IMR-90 (cell line): ENCODE data around the gene ZSWIM3. TPM values are rescaled to one million over a fixed set of nuclear protein-coding genes. Genes with fewer than 3 reads are reported as not detected.

Source experiments
- ATAC-seq: fragments of 200-7000 bp; cut with Tn5 transposase; 2 replicates; pipeline ENCODE4 v1.9.1; 2020; ENCODE audit warnings: low read depth, mild to moderate bottlenecking, moderate library complexity
- BruUV-seq: library from RNA; stranded (reverse); fragments of 400-500 nt; replicated peaks from 2 replicates; lab custom pipeline; 2021; lab: Mats Ljungman, UMichigan
- CTCF ChIA-PET: fragments of 300-600 bp; formaldehyde crosslinking; extraction: SDS; loops from one replicate; lab custom pipeline; 2021; ENCODE audit warnings: antibody characterized with exemption; lab: Yijun Ruan, JAX
- POLR2A ChIA-PET: fragments of 300-600 bp; sonication (Branson Sonifier 250); formaldehyde crosslinking; loops from one replicate; lab custom pipeline; 2022; ENCODE audit warnings: antibody characterized with exemption; ENCODE audit not compliant: unreplicated experiment; lab: Charles Lee
- DNase-seq: peaks from one replicate; pipeline ENCODE4 v3.0.0; 2013
- H2AFZ ChIP-seq: replicated peaks from 2 replicates; pipeline ENCODE3; 2013; ENCODE audit warnings: low read length, mild to moderate bottlenecking; ENCODE audit not compliant: poor library complexity
- H2AK5ac ChIP-seq: 2 replicates; pipeline ENCODE4 v1.6.1; 2013; ENCODE audit warnings: low read depth, low read length, inconsistent platforms
- H2AK9ac ChIP-seq: replicated peaks from 2 replicates; pipeline ENCODE3; 2013; ENCODE audit warnings: mild to moderate bottlenecking, low read depth, low read length, moderate library complexity; ENCODE audit not compliant: poor library complexity
- H2BK120ac ChIP-seq: 2 replicates; pipeline ENCODE4 v1.6.1; 2013; ENCODE audit warnings: low read depth, low read length, inconsistent platforms
- H2BK15ac ChIP-seq: 3 replicates; pipeline ENCODE4 v1.6.1; 2013; ENCODE audit warnings: low read depth, low read length, inconsistent platforms
- H2BK20ac ChIP-seq: 2 replicates; pipeline ENCODE4 v1.6.1; 2013; ENCODE audit warnings: low read depth, mild to moderate bottlenecking, inconsistent platforms, low read length, moderate library complexity
- H2BK5ac ChIP-seq: 2 replicates; pipeline ENCODE4 v1.6.1; 2013; ENCODE audit warnings: mild to moderate bottlenecking, low read depth, low read length, inconsistent platforms; ENCODE audit not compliant: poor library complexity, severe bottlenecking
- H3K14ac ChIP-seq: replicated peaks from 2 replicates; pipeline ENCODE4 v1.6.1; 2013; ENCODE audit warnings: low read depth, low read length, inconsistent platforms
- H3K18ac ChIP-seq: 2 replicates; pipeline ENCODE4 v1.6.1; 2013; ENCODE audit warnings: low read depth, low read length, control low read depth
- H3K23ac ChIP-seq: 2 replicates; pipeline ENCODE4 v1.6.1; 2013; ENCODE audit warnings: low read depth, low read length, inconsistent platforms
- H3K27ac ChIP-seq: 2 replicates; pipeline ENCODE4 v1.5.1; 2013; ENCODE audit warnings: mild to moderate bottlenecking, control low read depth, low read length; ENCODE audit not compliant: insufficient read depth
- H3K27me3 ChIP-seq: 2 replicates; pipeline ENCODE4 v1.6.1; 2013; ENCODE audit warnings: low read length; ENCODE audit not compliant: control insufficient read depth, insufficient read depth
- H3K36me3 ChIP-seq: 2 replicates; pipeline ENCODE4 v1.6.1; 2013; ENCODE audit warnings: low read length, mixed read lengths; ENCODE audit not compliant: control insufficient read depth, insufficient read depth
- H3K4ac ChIP-seq: 2 replicates; pipeline ENCODE4 v1.6.1; 2013; ENCODE audit warnings: low read depth, low read length, inconsistent platforms
- H3K4me1 ChIP-seq: 2 replicates; pipeline ENCODE4 v1.6.1; 2013; ENCODE audit warnings: low read length, mixed read lengths; ENCODE audit not compliant: control insufficient read depth, insufficient read depth
- H3K4me2 ChIP-seq: 2 replicates; pipeline ENCODE4 v1.6.1; 2013; ENCODE audit warnings: low read depth, mild to moderate bottlenecking, control low read depth, low read length, moderate library complexity
- H3K4me3 ChIP-seq: 2 replicates; pipeline ENCODE4 v1.5.1; 2013; ENCODE audit warnings: low read depth, mild to moderate bottlenecking, control low read depth, low read length, moderate library complexity; ENCODE audit not compliant: insufficient read depth
- H3K56ac ChIP-seq: 2 replicates; pipeline ENCODE4 v1.6.1; 2013; ENCODE audit warnings: low read length, inconsistent platforms; ENCODE audit not compliant: insufficient read depth; ENCODE audit errors: extremely low read depth
- H3K79me1 ChIP-seq, 2 experiments: 2 replicates each; pipeline ENCODE4 v1.6.1; 2013; ENCODE audit warnings: low read length in 2 of 2, inconsistent platforms in 1 of 2, low read depth in 1 of 2
- H3K9ac ChIP-seq: 2 replicates; pipeline ENCODE4 v1.6.1; 2013; ENCODE audit warnings: low read depth, low read length, control low read depth
- H3K9me1 ChIP-seq: 2 replicates; pipeline ENCODE4 v1.6.1; 2013; ENCODE audit warnings: low read length, inconsistent platforms; ENCODE audit not compliant: insufficient read depth
- H3K9me3 ChIP-seq: 2 replicates; pipeline ENCODE4 v1.6.1; 2013; ENCODE audit warnings: low read length; ENCODE audit not compliant: control insufficient read depth, insufficient read depth
- H4K20me1 ChIP-seq: 2 replicates; pipeline ENCODE4 v1.6.1; 2013; ENCODE audit warnings: low read length, inconsistent platforms; ENCODE audit not compliant: insufficient read depth
- H4K5ac ChIP-seq: 2 replicates; pipeline ENCODE4 v1.6.1; 2013; ENCODE audit warnings: mild to moderate bottlenecking, low read depth, low read length, control low read depth
- H4K8ac ChIP-seq, 2 experiments: 2 replicates each; pipeline ENCODE4 v1.6.1; 2013; ENCODE audit warnings: low read depth in 2 of 2, low read length in 2 of 2, control low read depth in 1 of 2, inconsistent platforms in 1 of 2
- H4K91ac ChIP-seq: 2 replicates; pipeline ENCODE4 v1.6.1; 2013; ENCODE audit warnings: low read depth, low read length, inconsistent platforms; ENCODE audit not compliant: insufficient read depth
- BHLHE40 ChIP-seq: fragments of 150-350 bp; IDR thresholded peaks from 2 replicates; pipeline ENCODE4 v1.6.1; 2016; ENCODE audit warnings: mild to moderate bottlenecking, low read depth, low read length
- CEBPB ChIP-seq: IDR thresholded peaks from 2 replicates; pipeline ENCODE4 v1.6.1; 2012; ENCODE audit warnings: low read depth, low read length, improper control_type of control experiment
- ELK1 ChIP-seq: fragments of 150-350 bp; IDR thresholded peaks from 2 replicates; pipeline ENCODE4 v1.6.1; 2016; ENCODE audit warnings: low read depth, mild to moderate bottlenecking, low read length, moderate library complexity, borderline replicate concordance
- MAFK ChIP-seq: IDR thresholded peaks from 2 replicates; pipeline ENCODE4 v1.6.1; 2012; ENCODE audit warnings: low read depth, low read length, improper control_type of control experiment
- MAZ ChIP-seq: IDR thresholded peaks from 2 replicates; pipeline ENCODE4 v1.6.1; 2012; ENCODE audit warnings: low read depth, mild to moderate bottlenecking, low read length, improper control_type of control experiment, moderate library complexity, borderline replicate concordance
- MXI1 ChIP-seq: IDR thresholded peaks from 2 replicates; pipeline ENCODE4 v1.6.1; 2012; ENCODE audit warnings: low read depth, mild to moderate bottlenecking, low read length, moderate library complexity, borderline replicate concordance
- NFE2L2 ChIP-seq: fragments of 150-350 bp; IDR thresholded peaks from 2 replicates; pipeline ENCODE4 v1.6.1; 2016; ENCODE audit warnings: low read depth, mild to moderate bottlenecking, low read length
- POLR2A ChIP-seq: IDR thresholded peaks from 2 replicates; pipeline ENCODE4 v1.6.1; 2012; ENCODE audit warnings: mild to moderate bottlenecking, low read depth, low read length
- RAD21 ChIP-seq: IDR thresholded peaks from 2 replicates; pipeline ENCODE4 v1.6.1; 2012; ENCODE audit warnings: low read length, improper control_type of control experiment
- RFX5 ChIP-seq: IDR thresholded peaks from 2 replicates; pipeline ENCODE4 v1.8.0; 2012; ENCODE audit warnings: low read depth, mild to moderate bottlenecking, low read length, moderate library complexity
- USF2 ChIP-seq: fragments of 150-350 bp; IDR thresholded peaks from 2 replicates; pipeline ENCODE4 v1.6.1; 2017; ENCODE audit warnings: mild to moderate bottlenecking, antibody characterized with exemption, low read length, low read depth
- WGBS, 2 experiments: methylation state at CpG; one replicate each; pipeline versions ENCODE4 v1.1.5 to v1.1.7; 2013; ENCODE audit warnings: missing lambda C conversion rate in 2 of 2; ENCODE audit not compliant: insufficient read length in 1 of 2; ENCODE audit errors: extremely low coverage in 2 of 2; 5-methylcytosine and 5-hydroxymethylcytosine counted together
- dilution Hi-C: fragments of 300-500 bp; cut with HindIII; formaldehyde crosslinking; loops from one replicate; pipeline ENCODE4 v1.14.3; 2018; ENCODE audit warnings: low sequenced_read_pairs; ENCODE audit not compliant: unreplicated experiment
- in situ Hi-C: fragments of 300-500 bp; cut with MboI; formaldehyde crosslinking; loops from 3 replicates; pipeline ENCODE4 v1.14.3; 2019; ENCODE audit warnings: low sequenced_read_pairs, inconsistent platforms, mixed read lengths
- intact Hi-C: fragments of 100-400 bp; cut with micrococcal nuclease; formaldehyde crosslinking; loops from 2 replicates; pipeline ENCODE4 v1.10.0; 2022
- polyA plus RNA-seq, 3 experiments: library from polyadenylated mRNA; depleted of rRNA; stranded (reverse); fragments of >200 nt; gene quantifications; 2 replicates each; pipeline ENCODE4 v1.2.3, GENCODE V29; 2012; ENCODE audit warnings: low replicate concordance in 1 of 3
- total RNA-seq: library from RNA; depleted of rRNA; stranded (reverse); fragments of >200 nt; gene quantifications from 2 replicates; pipeline ENCODE4 v1.2.3, GENCODE V29; 2012

Gene ZSWIM3
- total and polyA plus RNA-seq, 2 of the 4 experiments (the other 2 are of a cell fraction): 3.3 to 8.6 TPM

- no TSS peak for BruUV-seq
- in situ Hi-C loops: no loop called here
- POLR2A ChIA-PET: no interaction called here
Observed at GRCh38 chr20:45835825-45836224, 21.6 kb upstream of the ZSWIM3 start.

More at GRCh38 chr20:45835825-45836224, 21.6 kb upstream of the ZSWIM3 start:
- Histone ChIP-seq H4K5ac (no peak overlapping the region), H4K91ac (no peak overlapping the region), H2BK20ac (no peak overlapping the region), H4K8ac (peak overlapping the region in 1 of 2 experiments; percentile 8; a peak in 1 of 4 replicates), H3K79me1 (peaks cover 15 to 27% of the 10 kb centered on the region in 2 experiments), H3K4me2 (peak overlapping the region; percentile 98), H2BK15ac (no peak overlapping the region), H3K18ac (no peak overlapping the region), H4K20me1 (no peaks in the 10 kb centered on the region), H3K4ac (no peak overlapping the region), H3K36me3 (peaks cover 18% of the 10 kb centered on the region), H3K27ac (no peak overlapping the region), H3K27me3 (no peaks in the 10 kb centered on the region), H3K9me3 (no peaks in the 10 kb centered on the region), H2AK9ac (peak overlapping the region; percentile 23), H2AK5ac (no peak overlapping the region), H3K9ac (peak overlapping the region; percentile 37; the same call in 1 of the 2 replicates), H3K14ac (peak overlapping the region; percentile 1; the same call in 1 of the 2 replicates), H3K9me1 (peaks cover 17% of the 10 kb centered on the region), H2AFZ (peak overlapping the region; percentile 52), H2BK120ac (no peak overlapping the region), H3K4me1 (peaks cover 18% of the 10 kb centered on the region), H2BK5ac (no peak overlapping the region), H3K23ac (peak overlapping the region; percentile 10; the same call in 1 of the 2 replicates), H3K4me3 (no peak overlapping the region), H3K56ac (no peak overlapping the region)
- WGBS, 2 experiments: 90% methylated on average over 2 of the region's 5 CpGs; no CpG with 5 or more reads in 1 of the 2 experiments
- TF ChIP-seq MAFK (no peak), MXI1 (no peak), CEBPB (no peak), NFE2L2 (no peak), RFX5 (no peak), BHLHE40 (no peak), USF2 (no peak), RAD21 (no peak), ELK1 (no peak), POLR2A (no peak), MAZ (no peak)
- DNase-seq (peak; percentile 47), ATAC-seq (no peak)
- CTCF ChIA-PET: interaction anchor here (1.7 kb wide), 1 partner anchor 134 kb away, joined by 3 read pairs; no protein-coding TSS in a partner anchor
- dilution Hi-C loops (no loop called here), intact Hi-C loops (loop anchor here (10.0 kb wide), 1 partner anchor 99 kb away; the partner anchor contains the start of gene PCIF1)
